Measurements from ENCODE around the gene CRABP1. TPM values are rescaled to one million over a fixed set of nuclear protein-coding genes. Genes with fewer than 3 reads are reported as not detected.

Gene CRABP1
- total RNA-seq, 1 experiment from 2014 or later: 0.47 TPM

DNA sequence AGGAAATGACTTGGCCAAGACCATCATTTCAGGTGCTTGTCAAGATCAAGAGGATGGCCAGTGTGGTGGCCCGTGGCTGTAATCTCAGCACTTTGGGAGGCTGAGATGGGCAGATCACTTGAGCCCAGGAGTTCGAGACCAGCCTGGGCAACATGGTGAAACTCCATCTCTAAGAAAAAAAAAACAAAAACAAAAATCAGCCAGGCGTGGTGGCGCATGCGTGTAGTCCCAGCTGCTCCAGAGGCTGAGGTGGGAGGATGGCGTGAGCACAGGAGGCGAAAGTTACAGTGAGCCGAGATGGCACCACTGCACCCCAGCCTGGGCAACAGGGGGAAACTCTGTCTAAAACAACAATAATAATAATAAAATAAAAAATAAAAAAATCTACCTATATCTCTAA lies 15.0 kb downstream of the CRABP1 start (continued):
- TF ChIP-seq, protein P1, sequence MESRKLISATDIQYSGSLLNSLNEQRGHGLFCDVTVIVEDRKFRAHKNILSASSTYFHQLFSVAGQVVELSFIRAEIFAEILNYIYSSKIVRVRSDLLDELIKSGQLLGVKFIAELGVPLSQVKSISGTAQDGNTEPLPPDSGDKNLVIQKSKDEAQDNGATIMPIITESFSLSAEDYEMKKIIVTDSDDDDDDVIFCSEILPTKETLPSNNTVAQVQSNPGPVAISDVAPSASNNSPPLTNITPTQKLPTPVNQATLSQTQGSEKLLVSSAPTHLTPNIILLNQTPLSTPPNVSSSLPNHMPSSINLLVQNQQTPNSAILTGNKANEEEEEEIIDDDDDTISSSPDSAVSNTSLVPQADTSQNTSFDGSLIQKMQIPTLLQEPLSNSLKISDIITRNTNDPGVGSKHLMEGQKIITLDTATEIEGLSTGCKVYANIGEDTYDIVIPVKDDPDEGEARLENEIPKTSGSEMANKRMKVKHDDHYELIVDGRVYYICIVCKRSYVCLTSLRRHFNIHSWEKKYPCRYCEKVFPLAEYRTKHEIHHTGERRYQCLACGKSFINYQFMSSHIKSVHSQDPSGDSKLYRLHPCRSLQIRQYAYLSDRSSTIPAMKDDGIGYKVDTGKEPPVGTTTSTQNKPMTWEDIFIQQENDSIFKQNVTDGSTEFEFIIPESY (IDR thresholded peaks at IDR 0.05; ENCODE audit: extremely low read depth, insufficient replicate concordance, low read length): no peak
- TF ChIP-seq CBX3 (IDR thresholded peaks at IDR 0.05; ENCODE audit: low read depth) (no peak), CEBPB (IDR thresholded peaks at IDR 0.05; ENCODE audit: low read depth) (no peak), SRF (IDR thresholded peaks at IDR 0.05; ENCODE audit: low read depth) (no peak)

GRCh38 chr15:78358102-78358870 lies 18.1 kb downstream of the CRABP1 start:
- DNase-seq (ENCODE audit: low read depth, low spot score): no peak
- Histone ChIP-seq H3K79me2 (ENCODE audit: insufficient read depth, low read length) (no peaks in the 10 kb centered on the region), H3K9me3 (ENCODE audit: control insufficient read depth in 1 of 2, insufficient read depth in 1 of 2, low read depth in 1 of 2, low read length in 2 of 2) (no peaks in the 10 kb centered on the region), H3K4me2 (ENCODE audit: low read length) (no peak overlapping the region), H3K27ac (ENCODE audit: low read depth, low read length) (no peak overlapping the region), H3K9me2 (ENCODE audit: insufficient read depth) (no peaks in the 10 kb centered on the region), H3K4me1 (ENCODE audit: control insufficient read depth in 1 of 2, insufficient read depth in 2 of 2, low read length in 2 of 2) (no peaks in the 10 kb centered on the region), H4K20me1 (ENCODE audit: insufficient read depth) (no peaks in the 10 kb centered on the region), H2AFZ (ENCODE audit: low read depth, low read length, poor library complexity, severe bottlenecking) (no peak overlapping the region), H3K4me3 (replicated peaks in 1 of 2; ENCODE audit: low read depth in 1 of 2, low read length in 2 of 2) (no peak overlapping the region), H3K27me3 (ENCODE audit: insufficient read depth, low read length) (no peaks in the 10 kb centered on the region), H3K9ac (ENCODE audit: low read length) (no peak overlapping the region), H3K36me3 (ENCODE audit: control insufficient read depth in 1 of 2, insufficient read depth in 2 of 2, low read length in 2 of 2) (no peaks in the 10 kb centered on the region)
- no TSS peak for BruUV-seq (replicated peaks)
- ChIA-PET CTCF (no interaction called here), RAD21 (ENCODE audit: low non-redundant PET in 1 of 2, low total read pairs in 2 of 2, uncharacterized antibody in 2 of 2, unreplicated experiment in 2 of 2) (no interaction called here), POLR2A (no interaction called here)
- no peak for ATAC-seq
- TF ChIP-seq POLR2AphosphoS5 (IDR thresholded peaks at IDR 0.05; ENCODE audit: low read depth, low read length) (no peak), RAD21 (IDR thresholded peaks at IDR 0.05; ENCODE audit: low read depth) (no peak), SIN3A (IDR thresholded peaks at IDR 0.05; ENCODE audit: low read depth) (no peak), ATF3 (IDR thresholded peaks at IDR 0.05) (no peak), EGR1 (IDR thresholded peaks at IDR 0.05; ENCODE audit: low read depth) (no peak), SRF (IDR thresholded peaks at IDR 0.05; ENCODE audit: low read depth) (no peak), EZH2phosphoT487 (IDR thresholded peaks at IDR 0.05; ENCODE audit: borderline replicate concordance) (no peak), CTCF (IDR thresholded peaks at IDR 0.05 in 2 of 3, conservative IDR thresholded peaks at IDR 0.05 in 1 of 3; ENCODE audit: borderline replicate concordance in 1 of 3, insufficient read depth in 1 of 3, low read depth in 2 of 3, low read length in 2 of 3) (no peak), YY1 (IDR thresholded peaks at IDR 0.05; ENCODE audit: extremely low read depth, insufficient replicate concordance, low read depth, low read length) (no peak), SP1 (IDR thresholded peaks at IDR 0.05; ENCODE audit: low read depth) (no peak)
- intact Hi-C loops (cut with micrococcal nuclease): no loop called here

All from HCT116 (cell line).